Suppressor macrophage treated with lipopolysaccharide for 1 hour (primary cell): ENCODE data around the gene IQGAP2.

ENCODE experiments used
- DNase-seq, 3 donors: peaks; one replicate each; pipeline ENCODE4 v3.0.0-alpha.2; 2020 to 2022

IQGAP2 gene

DNA sequence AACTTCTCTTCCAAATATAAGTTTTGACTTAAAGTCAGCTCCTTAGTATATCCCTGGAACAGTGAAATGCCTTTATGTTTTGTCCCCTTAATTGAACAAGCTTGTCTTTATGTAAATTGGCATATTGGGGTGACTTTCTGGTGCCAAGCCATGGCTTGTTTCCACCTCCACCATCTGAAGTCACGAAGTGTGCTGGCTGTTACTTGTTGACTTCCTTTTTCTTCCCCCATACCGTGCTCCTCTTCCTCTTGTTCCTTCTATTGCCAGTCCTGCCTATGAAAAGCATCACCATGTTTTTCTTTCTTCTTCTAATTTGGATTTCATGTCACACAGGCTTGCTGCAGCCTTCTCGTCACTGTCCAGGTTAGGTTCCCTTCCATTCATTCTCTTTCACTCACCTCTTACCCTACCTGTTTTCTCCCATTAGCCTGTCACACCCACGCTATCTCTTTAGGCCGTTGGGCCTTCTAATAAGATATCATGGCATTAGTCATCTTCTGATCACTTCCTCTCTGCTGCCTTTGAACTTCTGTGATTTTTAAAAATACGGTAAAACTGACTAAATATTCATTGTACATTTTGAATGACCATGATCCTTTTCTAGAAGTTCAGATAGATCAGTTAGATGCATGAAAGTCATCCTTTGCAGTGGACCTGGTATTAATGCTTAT is 48.1 kb downstream of the IQGAP2 start:
- peak in 2 of 3 donors; percentile 36 to 45 for DNase-seq

DNA sequence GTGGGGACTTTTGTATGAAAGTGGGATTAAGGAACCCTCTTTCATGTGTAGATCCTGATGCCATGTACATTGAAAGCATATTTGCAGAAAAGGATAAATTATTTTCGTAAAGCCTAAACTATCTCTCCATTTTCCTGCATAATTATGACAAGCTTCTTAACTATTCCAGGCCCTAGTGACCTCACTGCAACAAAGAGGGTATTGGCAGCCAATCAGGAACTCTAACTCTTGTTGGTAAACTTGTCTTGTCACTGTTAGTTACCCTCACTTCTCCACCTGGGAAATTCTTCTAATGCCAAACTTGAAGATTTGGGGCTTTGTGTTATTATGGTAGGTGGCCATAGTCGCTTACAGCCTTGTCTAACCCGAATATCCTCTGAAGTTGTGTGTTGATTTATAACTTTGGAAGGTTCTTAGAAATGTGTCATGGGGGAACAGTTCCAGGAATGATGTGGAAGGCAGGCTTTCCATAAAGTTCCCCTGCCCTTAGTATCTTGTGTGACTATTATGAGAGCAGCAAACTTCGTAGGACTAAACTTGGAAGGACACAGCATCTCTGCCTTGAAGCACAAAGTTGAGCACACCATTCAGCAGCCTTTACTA is 52.5 kb downstream of the IQGAP2 start:
- no peak for DNase-seq

DNA sequence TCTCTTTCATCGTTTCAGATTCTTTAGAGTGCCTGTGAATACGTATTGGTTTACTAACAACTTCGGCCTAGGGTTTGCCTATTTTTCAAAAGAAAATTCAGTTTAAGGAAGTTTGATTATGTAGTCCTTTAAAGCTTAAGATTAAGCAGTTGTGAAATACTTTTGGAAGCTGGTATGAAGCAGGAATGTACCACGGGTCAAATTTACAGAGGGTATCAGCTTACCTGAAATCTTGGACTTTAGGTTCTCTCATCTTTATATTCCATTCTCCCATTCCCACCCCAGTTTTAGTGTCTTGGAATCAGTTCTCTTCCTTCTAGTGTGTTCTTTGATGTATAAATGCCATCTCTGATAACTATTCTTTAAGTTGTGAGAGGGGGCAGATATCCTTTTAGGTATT is 53.2 kb downstream of the IQGAP2 start:
- peak in 1 of 3 donors; percentile 43 for DNase-seq

DNA sequence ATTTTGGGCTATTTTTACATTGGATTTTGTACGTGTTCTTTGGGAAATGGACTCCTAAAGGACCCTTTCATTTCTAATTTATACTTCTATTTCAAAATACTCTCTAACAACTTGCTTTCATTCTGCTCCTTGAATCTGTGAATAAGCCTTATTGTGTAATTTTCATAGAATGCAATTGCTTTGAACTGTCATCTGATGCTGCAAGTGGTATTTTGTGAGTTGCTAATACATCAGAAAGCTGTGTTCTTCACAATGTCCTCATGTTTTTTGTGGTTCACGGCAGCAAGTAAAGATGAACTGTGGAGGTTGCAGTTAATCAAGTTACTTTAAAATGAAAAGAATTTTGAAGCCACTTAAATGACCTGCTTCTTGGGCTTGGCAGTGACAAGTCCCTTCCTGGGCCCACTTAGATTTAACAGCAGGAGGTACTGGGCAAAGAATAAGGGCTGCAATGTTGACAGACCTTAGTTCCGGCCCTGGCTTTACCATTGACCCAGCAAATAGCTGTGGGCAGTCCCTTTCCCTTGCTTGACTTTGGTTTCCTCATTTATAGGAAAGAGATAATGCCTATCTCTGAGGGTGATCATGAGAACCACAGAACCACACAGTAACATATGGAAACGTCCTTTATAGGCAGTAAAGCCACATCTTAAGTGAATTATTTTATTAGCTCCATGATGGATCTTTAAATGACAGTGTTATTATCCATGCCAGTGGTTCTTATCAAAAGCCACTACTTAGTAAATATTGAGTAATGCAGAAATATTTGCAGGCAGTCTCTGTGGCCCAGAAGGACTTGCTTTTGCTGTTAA is 54.8 kb downstream of the IQGAP2 start:
- DNase-seq, result peak; percentile 52 to 68 (median 55)

DNA sequence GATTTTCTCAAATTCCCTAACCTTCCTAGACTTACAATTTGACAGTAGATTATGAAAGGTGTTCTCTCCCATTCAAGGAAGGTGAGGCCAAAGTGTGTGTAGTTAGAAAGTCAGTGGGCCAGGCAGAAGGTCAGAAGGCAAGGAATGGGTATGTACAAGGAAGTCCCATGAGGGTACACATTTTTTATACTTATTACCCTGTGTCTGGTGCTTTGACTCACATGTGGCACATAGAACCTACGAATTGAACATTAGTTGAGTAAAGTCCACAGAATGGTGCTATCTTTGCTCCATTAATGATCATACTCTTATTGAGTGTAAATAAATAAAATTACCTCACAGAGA is 55.4 kb downstream of the IQGAP2 start:
- DNase-seq, result no peak

DNA sequence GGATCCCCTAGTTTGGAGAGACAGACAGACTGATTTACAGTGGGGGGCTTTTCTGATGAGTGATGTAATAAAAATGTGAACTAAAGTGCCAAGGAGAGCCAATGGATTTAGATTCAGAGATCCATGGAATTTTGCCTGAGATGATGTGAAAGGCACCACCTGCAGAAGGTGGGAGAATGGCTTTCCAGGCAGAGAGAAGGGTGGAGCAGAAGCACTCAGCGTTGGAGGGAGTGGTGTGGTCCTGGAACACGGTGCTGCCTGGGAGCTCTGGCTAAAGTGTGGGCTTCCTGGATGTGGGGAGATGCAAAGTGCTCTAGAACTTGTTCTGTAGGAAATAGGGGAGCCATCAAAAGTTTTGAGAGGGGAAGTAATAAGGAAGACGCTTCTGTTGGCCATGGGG is 57.0 kb downstream of the IQGAP2 start:
- DNase-seq, result no peak

DNA sequence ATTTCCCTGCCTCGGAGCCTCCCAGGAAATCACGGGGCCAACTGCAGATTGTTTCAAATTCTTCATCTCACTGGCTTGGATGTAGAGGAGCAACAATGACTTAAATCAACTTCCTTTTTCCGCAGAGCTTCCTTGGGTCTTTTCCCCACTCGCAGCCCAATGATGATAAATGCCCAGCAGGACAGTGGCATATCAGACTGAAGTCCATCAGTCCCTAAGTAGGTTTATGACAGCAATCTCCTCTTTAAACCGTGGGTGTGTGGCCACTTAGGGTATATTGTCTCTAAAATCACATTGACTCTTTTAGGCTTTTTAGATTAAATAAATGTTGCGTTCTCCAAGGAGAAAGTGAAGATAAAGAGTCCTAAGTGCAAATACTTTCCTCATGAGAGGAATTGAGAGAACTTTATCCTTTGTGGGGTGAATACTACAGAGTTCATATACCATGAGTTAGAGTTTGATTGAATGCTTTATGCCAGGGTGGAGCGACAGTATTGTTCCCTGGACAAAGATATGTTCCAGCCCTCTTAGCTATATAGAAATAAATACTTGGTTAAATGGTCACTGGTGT is 59.1 kb downstream of the IQGAP2 start:
- no peak for DNase-seq

DNA sequence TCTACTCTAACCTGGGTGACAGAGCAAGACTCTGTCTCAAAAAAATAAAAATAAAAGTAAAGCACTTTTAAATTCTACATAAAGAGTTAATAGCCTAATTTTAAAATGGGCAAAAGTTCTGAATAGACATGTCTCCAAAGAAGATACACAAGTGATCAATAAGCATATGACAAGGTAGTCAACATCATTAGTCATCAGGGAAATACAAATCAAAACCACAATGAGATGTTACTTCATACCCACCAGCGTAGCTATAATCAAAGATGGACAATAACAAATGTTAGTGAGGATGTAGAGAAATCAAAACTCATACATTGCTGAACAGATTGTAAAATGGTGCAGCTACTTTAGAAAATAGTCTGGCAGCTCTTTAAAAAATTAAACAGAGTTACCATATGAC is 64.1 kb downstream of the IQGAP2 start:
- DNase-seq, result peak in 2 of 3 donors; percentile 49 to 68

DNA sequence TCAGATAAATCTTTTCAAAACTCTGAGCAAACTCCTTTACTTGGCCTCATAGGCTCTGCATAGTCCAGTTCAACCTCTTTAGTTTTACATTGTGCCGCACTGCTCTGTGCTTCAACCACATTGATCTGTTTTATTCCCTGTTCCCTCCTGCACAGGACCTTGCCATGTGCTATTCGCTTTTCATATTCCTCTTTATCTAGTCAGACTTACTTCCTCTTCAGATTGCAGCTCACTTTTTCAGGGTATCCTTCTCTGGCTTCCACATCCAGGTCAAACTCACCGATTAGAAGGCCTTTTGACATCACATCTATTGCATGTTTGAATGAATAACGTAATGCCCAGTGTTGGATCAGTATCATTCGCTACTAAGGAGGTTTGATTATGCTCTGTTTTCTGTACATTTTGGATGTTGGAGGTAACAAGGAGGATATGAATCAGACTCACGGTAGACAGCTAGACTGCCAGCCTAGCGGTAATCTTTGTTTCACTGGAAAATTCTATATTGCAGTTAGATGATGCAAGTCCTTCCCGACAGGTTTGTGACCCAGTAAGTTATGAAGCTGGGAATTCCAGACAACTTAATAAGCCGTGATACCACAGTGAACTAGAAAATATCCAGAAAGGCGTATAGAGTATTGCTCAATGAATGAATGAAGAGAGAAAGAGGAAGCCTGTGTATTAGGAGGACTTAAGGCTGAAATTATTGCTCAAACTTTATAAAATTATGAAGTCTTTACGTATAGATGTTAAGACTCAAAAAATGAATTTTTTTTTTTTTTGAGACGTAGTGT is 65.7 kb downstream of the IQGAP2 start:
- peak; percentile 78 to 97 (median 93) for DNase-seq

DNA sequence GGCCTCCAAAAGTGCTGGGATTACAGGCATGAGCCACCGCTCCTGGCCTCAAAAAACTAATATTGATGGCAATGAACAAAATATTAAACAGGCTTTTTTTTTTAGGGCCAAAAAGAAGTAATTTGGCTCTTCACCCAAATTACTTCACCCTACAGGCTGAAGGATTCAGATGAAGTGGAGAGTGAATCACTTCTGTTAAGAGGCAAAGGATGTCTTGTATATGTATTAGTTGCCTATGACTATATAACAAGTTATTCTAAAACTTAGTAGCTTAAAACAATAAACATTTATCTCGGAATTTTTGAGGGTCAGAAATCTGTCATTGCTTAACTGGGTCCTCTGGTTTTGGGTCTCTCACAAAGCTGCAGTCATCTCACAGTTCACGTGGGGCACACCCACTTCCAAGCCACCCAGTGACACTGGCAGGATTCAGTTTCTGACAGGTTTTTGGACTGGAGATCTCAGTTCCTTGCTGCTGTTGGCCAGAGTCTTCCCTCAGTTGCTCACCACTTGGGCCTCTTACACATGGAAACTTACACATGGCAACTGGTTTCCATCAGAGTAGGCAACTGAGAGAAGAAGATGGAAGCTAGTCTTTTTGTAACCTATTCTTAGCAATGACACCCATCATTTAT is 66.7 kb downstream of the IQGAP2 start:
- peak; percentile 20 to 70 (median 51) for DNase-seq

DNA sequence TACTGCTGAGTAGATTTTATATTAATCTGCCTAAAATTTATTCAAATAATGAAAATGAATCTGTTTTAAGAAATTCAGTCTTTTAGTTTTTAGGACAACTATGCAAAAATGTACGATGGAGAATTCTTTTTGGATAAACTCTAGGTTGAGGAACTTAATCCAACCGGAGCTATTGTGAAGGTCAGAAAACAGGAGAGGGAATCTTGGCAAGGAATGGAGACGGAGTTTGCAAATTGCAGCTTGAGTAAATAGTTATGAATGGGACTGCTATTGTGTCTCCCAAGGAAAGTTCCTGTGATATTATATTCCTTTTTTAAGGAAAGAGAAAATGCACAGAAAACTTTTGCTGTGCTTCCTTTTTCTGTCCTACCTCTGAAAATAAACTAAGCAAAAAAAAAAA is 67.9 kb downstream of the IQGAP2 start:
- DNase-seq, result no peak

DNA sequence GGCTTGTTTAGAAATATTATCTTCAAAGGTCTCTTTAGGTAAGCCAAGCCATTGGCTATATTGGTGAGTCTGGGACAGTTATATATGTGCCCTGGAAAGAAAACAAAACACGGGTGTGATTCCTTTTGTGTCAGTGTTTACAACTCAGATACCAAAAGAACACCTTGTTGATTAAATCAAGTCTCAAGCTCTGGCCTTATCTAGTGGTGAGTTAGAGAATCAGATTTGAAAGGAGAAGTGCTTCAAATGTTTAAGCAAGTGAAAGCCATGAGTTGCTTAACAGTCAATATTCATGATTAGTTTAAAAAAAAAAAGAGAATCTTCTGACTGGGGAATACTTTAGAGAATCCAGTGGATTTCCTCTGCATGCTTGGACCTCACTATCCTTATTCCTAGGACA is 68.3 kb downstream of the IQGAP2 start:
- peak in 1 of 3 donors; percentile 48 for DNase-seq

DNA sequence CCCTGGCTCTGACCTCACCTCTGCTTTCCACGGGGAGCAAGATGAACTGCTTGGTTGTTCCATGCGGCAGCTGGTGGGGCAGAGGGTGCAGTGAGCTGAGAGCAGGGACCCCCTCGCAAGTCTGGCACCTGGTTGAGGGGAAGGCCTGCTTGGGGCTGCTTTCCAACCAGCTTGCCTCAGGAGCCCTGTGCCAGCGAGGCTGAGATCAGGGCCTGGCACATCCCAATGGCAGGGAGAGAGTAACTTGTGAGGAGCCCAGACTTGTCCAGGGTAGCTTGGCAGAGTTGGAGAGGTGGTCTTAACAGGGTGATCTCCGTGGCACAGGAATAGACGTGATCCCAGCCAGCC is 68.9 kb downstream of the IQGAP2 start:
- no peak for DNase-seq

DNA sequence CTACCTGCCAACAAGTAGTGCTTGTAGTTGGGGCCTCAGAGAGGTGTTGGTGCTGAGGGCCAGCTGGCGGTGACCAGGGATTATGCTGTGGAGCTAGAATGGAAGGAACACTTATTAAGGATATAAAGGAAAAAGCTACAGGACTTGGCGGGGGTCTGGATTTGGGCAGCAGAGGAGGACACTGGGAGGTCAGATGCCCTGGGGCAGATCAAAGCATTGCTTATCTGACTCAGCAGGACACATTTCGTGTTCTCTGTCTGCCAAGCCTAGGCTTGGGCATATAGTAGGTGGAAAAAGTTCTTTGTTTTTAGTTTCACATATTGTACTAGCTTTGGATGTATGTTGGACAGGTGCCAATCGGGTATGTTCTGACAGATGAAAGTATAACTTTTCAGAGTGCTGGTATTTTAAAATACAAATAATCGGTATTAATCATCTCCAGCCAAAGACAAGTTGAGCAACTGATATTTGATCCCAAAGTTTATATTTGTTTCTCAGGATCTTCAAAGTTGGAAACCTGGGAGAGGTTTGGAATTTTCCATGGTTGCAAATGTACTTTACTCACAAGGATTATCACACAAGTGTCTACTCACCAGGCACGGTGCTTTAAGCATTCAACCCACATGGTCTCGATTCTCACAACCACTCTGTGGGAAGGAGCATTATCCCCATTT is 69.4 kb downstream of the IQGAP2 start:
- DNase-seq, result no peak

DNA sequence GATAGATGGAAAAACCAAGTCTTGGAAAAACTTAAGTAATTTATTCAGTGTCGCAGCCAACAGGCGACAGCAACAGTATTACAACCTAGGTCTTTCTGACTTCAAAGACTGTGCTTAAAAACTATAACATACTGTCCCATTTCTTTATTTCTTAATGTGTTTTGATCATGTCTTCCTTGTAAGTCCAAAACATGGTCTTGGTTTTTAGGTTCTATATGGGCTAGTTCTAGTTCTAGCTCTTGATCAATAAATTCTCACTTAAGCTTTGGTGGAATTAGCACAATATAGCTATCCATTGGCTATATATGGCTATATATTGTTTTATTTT is 69.9 kb downstream of the IQGAP2 start:
- DNase-seq, result no peak

DNA sequence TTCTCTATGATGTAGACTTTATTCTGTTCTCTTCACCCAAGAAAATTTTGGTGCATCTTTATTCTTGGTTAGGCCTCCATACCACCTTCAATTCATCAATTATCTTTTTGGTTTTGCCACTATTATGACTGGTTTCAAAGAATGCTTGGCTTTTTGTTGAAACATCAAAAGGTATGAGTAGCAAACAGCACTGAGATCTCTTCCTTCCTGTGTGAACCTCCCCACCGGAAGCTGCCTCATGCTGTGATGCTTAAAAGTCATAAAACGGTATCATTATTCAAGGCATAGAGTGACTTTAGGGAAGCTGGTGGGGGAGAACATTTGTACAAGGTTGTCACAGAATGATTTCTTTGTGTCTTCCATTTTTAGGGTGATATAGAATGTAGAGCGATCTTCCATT is 70.6 kb downstream of the IQGAP2 start:
- DNase-seq, result peak; percentile 47 to 69 (median 60)

DNA sequence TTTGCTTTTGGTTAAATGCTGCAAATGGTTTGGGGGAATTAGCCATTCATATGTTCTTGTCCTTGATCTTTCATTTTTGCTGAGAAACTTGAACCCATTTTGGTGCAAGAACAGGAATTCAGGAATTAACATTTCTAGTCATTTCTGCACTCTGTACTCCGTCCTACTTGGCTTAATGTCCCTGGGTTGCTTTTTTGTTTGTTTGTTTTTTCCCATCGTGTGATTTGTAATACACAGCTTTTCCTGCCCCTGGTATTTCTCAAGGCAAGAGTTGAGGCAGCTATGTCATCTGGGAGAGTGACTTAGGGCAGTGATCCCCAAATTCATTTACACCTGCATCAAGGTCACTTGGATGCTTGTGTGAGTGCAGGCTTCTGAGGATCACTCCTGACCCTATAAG is 71.3 kb downstream of the IQGAP2 start:
- no peak for DNase-seq

DNA sequence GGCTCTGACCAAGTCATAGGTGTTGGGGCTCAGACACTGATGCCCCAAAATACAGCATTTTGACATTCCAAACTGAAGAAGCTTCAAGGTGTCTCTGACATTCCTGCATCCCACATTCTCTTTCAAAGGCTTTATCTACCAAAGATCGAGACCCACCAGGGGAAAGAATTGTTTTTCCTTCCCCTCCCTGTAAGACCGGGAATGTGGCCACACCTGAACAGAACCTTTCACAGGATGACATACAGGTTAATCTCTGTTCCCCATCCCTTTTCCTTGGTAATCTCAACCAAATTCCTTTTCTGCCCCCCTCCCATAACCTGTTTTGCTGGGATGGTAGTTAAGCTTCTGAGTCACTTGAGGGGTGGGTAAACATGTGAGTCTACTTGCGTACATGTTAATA is 72.3 kb downstream of the IQGAP2 start:
- DNase-seq, result no peak

DNA sequence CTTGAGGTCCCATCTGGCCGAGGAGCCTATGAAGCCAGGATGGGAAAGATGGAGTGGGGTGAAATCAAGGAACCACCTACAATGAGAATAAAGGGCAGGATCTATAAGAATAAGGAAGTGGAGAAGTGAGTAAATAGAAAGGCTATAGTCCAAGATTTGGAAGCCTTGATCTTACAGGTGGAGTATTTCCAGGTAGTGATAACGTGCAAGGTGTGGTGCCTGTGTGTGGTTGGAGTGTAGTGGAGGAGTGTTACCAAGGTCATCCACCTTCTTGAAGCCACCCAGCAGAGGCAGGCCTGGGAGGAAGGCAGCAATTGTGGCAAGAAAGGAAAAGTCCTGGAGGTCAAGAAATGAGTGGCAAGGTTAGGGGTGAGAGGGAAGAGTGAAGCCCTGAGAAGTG is 72.9 kb downstream of the IQGAP2 start:
- no peak for DNase-seq

DNA sequence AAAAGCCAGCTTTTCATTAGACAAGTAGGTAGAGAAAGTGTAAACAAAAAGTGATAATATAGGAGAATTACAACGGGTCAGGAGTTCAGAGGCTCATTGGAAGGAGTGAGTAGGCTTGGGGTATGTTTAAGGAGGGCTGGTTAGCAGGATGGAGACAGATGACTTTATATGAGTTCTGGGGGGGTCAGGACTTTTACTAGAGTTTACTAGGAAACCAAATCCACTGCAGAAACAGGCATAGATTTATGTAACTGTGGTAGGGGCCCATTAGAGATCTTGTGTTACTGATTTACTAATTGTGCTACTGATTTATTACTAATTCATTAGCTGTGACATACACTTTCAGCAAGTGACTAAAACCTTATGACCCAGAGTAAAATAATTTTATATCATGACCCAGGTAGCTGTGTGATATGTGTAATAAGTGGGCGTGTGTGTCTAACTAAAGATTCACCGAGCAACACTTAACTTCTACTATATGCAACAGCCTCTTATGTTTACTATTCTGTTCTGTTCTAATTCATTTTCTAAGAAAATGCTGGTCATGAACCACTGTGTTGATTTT is 73.5 kb downstream of the IQGAP2 start:
- DNase-seq, result no peak

DNA sequence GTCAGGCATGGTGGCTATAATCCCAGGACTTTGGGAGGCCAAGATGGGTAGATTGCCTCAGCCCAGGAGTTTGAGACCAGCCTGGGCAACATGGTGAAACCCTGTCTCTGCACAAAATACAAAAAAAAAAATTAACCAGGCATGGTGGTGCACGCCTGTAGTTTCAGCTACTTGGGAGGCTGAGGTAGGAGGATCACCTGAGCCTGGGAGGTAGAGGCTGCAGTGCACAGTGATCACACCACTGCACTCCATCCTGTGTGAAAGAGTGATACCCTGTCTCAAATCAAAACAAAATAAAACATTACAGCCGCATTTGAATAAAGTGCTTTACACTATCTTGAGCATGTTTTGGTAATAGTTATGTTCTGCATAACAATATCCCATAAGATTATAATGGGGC is 74.0 kb downstream of the IQGAP2 start:
- DNase-seq, result no peak

DNA sequence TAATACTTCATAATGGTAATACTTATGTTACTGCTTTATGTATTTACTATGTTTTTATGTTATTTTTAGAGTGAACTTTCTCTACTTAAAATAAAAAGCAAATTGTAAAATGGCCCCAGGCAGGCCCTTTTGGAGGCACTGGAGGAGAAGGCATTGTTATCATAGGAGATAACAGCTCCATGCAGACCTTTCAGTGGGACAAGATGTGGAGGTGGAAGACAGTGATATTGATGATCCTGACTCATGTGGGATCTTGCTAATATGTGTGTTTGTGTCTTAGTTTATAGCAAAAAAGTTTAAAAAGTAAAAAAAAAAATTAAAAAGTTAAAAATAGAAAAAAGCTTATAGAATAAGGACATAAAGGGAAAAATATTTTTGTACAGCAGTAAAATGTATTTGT is 74.5 kb downstream of the IQGAP2 start:
- no peak for DNase-seq
